Cerebellar cortex (tissue), 1 donor: ENCODE data around the gene KRT6A.
"Not testable (repeated sequence)": the region's sequence is repeated elsewhere in the genome, so short reads cannot be mapped to it uniquely, and the experiment has no call there.

Experiments used
- DNase-seq: peaks from one replicate; pipeline ENCODE4 v3.0.0-alpha.2; 2015; ENCODE audit warnings: low spot score

The KRT6A gene

DNA sequence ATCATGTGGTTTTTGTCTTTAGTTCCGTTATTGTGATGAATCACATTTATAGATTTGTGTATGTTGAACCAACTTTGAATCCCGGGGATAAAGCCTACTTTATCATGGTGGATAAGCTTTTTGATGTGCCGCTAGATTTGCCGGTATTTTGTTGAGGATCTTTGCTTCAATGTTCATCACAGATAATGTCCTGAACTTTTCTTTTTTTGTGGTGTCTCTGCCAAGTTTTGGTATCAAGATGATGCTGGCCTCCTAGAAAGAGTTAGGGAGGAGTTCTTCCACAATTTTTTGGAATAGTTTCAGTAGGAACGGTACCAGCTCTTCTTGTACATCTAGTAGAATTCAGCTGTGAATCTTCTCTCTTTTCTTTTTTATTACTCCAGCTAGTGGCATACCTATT is 34.2 kb downstream of the KRT6A start:
- no peak for DNase-seq

DNA sequence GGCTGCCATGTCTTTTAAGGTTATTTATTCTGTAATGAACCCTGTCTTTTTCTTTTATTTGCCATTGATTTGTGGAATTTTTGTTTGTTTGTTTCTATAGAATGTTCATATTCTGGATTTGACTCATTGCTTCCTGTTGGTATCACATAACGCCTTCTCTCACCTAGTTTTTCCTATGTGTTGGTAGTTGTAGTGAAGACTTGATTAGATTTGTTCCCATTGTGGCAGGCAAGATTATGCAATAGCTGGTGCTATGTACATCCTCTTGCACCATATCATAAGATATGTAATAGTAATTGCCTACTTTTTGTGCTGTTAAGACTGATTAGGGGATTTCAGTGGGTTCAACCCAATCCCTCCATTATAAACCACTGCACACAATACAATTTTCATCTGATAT is 37.2 kb downstream of the KRT6A start:
- DNase-seq = no peak

DNA sequence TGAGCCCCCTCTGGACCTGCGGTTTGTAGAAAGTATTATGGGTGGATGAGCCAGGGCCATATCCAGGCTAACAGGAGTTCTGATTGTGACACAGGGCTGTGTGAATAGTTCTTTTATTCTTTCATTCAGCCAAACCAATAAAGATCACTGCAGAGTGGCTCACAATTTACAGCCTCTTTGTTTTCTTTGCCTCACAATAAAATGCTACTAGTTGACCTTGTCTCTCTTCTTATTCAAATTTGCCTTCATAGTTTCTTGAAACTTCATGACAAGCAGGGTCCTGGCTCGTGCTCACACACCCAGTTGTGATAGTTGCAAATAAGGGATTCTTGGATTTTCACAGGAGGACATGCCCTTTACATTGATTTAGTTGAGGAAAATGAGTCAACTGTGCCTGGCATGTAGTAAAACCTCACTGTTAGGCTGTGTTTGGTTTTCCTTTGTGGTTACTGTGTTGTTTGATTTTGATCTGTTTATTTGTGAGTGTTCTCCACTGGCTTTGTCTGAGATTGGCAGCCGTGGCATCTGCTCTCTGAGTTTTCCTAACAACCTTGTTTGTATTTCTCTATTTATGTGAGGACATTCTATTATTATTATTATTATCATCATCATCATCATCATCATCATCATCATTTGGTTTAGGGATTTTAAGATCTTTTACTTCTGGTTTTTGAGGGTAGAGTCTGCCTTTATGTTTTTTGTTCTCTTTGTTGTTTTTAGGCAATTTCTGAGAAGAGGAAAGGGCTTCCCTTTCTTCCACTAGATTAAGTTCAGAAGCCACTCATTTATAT is 38.5 kb downstream of the KRT6A start:
- no peak for DNase-seq

DNA sequence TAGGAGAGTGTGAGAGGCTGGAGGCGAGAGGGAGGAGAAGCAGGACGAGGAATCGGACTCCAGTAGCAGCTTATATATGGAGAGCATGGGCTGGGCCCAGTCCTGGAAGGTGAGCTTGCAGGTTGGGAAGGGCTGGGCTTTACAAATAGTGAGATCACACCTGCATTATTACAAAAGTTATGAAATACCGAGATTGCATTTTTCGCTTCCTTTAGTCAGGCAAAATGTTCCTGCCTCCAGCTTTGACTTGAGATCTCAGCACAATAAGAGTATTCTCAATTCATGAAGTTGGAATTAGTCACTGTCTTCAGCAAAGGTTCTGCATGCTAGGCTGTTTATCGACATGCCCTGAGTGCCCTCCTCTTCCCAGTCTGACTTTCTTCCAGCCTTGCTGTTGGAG is 41.0 kb downstream of the KRT6A start, which contains the start of gene KRT6B:
Gene KRT6B (minus strand): TSS at position 46 of the 400 bp plus-strand sequence. CDS start 68 bp downstream, outside the sequence.
- no peak for DNase-seq

DNA sequence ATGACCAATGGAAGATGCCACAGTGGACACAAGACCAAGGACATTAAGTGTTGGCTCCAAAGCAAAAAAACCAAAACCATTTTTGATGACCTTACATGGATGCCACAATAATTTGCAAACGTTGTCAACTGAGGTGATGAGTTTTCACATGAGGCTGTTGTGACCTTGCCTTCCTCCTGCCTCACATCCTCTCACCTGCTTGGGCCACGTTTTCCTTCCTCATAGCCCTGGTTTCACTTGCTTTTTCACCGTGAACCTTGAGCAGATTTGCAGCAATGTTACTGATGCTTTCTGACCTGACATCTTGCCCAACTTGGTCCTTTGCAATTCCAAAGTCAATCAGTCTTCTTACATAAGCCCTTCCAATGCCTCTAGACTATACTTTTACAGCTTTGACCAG is 44.8 kb downstream of the KRT6A start:
- no peak for DNase-seq

DNA sequence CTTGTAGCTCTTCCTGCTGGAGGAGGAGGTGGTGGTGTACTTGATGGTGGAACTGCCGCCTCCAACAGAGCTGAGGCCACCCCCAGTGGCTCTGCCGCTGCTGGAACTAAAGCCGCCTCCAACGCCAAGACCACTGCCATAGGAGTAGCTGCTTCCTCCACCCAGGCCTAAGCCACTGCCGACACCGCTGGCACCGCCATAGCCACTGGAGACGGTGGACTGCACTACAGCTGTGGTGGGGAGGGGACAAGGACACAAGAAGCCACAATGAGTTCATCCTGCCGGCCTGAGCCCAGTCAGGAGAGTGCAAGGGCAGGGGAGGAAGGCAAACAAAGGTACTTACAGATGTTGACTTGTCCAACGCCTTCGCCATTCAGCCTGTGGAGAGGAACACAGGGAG is 45.9 kb downstream of the KRT6A start:
- DNase-seq = not testable (repeated sequence)

DNA sequence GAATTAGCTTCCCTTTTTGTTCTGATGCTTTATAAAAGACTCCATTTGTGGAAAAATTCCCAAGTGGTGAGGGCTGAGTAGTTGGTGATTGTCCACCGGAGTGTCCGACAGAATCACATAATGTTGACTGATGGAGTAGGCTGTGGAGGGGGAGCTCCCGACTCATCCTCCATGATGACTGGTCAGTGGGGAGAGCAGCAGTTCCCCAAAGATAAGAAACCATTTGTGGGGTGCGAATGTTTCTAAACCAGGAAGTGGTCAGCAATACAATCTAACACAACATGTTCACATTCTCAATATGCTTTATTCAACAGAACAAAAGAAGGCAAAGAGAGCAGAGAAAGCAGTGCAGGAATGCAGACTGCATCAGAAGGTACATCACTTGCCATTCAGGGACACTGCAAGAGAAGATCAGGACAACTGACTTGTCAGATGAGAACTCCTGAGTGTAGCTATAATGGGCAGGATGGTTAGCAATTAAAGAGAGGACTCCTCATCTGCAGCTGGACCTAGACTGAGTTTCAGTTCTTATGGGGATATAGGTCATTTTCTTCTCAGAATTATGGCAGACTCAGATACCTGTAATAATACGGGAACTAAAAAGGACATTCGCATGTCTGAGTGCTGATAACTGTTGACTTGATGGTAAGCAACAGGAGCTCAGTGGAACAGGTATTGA is 46.6 kb downstream of the KRT6A start:
- no peak for DNase-seq

DNA sequence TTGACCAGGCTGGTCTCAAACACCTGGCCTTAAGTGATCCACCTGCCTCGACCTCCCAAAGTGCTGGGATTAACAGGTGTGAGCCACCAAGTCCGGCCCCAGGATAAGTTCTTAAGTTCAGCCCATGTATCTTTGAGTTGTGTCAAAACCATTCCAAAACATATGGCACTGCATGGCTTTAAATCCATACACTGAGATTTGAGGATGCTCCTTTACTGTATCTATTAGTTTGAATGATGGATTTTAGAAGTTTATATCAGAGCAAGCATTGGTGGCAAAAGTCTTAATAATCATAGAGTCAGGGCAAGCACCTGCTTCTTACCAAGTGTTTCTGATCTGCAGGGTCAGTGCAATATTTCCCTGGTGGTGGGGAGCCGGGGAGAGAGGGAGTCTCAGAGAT is 47.2 kb downstream of the KRT6A start:
- DNase-seq = no peak

DNA sequence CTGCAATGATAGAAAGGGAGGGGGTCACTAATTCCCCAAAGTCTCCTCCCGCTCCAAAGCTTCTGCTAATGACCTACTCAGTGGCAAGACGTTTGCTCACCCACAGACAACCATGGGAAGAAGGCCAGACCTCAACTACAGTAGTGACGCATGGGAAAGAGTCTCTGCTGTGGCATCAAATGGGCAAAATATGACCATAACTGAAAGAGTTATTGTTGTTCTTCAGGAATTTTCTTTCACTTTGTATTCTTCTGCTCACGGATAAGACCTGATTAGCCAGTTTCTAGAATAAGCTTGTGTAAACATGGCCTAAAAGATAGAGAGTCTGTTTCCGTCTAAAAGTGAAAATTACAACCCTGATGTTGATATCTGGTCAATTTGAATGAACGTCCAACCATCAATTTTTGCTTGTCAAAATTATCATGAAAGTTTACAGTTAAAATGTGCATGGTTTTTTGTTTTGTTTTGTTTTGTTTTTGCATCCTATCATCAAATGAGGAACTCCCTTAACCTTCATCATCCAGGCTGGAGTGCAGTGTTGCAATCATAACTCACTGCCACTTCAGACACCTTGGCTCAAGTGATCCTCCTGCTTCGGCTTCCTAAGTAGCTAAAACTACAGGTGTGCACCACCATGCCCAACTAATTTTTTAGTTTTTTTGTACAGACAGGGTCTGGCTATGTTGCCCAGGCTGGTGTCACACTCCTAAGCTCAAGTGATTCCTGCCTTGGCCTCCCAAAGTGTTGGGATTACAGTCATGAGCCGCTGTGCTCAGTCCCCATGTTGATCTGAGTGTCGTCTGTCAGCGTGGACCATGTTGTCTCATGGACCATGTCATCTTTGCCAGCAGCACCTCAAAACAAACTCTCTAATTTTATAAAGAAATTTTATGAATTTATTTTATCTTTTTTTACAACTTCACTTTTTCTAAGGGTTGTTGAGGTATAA is 48.1 kb downstream of the KRT6A start:
- no peak for DNase-seq

DNA sequence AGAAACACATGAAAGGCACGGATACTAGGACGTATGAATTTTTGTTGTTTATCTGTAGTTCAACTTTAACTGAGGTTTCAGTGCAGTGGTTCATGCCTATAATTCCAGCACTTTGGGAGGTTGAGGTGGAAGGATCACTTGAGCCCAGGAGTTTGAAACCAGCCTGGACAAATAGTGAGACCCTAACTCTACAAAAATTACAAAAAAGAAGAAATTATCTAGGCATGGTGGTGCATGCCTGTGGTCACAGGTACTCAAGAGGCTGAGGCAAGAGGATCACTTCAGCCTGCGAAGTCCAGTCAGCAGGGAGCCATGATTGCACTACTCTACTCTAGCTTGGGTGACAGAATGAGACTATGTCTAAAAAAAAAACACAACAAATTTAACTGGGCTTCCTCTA is 49.1 kb downstream of the KRT6A start:
- DNase-seq = no peak

DNA sequence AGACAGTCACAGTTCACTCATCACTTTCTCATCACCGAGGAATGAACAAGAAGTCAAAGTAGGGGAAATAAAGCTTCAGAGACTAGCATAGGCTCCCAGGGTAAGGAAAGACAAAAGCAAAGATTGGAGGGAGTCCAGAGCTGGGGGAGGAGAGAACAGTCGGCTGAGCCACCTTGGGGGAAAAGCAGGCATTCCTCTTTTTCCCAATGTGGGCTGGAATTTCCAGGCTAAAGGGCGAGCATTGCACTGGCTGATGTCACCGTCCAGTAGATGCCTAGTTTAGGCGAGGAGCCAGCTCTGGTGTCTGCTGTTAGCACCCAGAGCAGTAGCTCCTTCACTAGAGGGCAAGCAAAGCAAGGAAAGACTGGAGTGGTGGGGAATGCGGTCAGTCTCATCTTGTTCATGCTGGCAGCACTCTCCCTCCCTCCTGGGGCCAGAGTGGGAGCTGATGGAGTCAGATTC is 50.4 kb downstream of the KRT6A start:
- DNase-seq = no peak

DNA sequence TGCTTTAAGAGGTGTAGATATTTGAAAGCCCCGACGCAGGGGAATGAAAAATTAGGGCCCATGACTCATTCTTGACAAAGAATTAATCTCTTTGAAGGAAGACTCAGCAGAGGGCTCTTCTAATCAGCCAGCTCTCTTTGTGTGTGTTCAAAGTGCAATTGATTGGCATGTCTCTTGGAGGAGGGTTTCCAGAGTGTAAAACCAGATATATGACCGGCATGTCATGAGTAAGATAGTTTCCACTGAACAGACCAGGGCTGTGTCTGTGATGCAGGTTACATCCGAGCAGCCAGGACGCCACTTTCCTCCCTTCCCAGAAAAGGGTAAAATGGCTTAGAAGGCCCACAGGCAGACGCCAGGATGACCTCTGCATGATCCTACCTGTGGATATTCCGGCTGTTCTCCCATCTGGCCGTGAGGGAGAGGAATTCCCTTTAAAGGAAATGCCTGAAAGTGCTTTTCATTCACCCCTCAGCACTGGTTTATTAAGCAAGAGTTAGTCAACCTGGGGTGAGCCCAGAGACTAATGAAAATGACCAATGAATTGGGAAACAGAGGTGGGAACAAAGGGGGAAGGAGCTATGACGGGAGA is 51.6 kb downstream of the KRT6A start:
- no peak for DNase-seq

DNA sequence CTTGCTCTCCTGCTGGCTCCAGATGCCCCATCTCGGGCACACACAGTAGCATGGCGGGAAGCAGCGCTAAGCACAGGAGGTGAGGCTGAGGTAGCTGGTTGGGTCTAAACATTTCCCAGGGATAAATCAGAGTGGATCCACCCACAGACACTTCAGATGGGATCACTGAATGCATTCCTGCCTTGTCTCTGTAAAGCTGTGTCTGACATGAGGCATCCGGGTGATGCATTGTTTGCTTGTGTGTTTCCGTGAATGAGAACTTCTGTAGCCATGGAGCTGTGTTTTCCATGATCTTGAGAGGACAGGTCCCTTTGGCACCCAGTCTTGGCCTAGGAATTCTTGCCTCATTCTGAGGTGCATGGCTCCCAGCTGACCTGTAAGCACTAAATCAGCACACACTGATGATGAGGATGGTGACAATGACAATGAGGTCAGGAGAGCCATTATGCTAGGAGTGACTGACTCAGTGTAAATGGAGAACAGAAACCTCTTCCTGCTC is 52.2 kb downstream of the KRT6A start:
- no peak for DNase-seq

DNA sequence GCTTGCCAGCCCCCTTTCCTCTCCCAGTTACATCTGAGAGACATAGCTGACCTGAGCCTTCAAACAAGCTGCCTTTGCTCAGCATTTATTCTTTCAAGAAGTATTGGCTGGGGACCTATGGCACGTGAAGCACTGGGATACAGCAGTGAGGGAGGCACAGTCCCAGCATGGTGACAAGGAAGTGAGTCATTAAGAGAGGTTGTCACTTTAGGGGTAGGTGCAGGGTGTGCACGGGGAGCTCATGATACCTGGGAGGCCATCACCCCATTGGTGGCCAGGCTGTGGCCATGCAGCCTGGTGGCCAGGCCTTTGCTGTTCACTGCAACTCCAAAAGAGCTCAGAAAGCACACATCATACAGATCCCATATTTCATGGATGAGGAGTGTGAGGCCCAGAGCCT is 53.2 kb downstream of the KRT6A start:
- DNase-seq = no peak

DNA sequence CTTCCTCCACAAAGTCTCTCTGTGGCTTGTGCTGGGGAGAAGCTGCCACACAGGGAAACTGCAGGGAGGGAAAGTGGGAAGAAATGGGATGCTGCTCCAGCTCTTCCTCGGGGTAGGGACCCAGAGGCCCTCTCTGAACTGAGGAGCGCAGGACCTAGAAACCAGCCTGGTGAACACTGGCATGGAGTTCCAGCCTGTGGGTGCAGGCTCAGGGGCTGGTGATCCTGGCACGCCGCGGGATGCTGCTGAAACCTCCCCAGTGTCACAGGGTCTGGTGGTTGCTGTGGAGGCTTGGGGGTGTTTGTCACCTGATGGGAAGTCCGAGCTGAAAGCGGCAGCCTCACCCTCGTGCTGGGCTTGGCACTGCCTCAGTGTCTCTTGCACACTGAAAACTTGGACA is 53.6 kb downstream of the KRT6A start:
- no peak for DNase-seq

DNA sequence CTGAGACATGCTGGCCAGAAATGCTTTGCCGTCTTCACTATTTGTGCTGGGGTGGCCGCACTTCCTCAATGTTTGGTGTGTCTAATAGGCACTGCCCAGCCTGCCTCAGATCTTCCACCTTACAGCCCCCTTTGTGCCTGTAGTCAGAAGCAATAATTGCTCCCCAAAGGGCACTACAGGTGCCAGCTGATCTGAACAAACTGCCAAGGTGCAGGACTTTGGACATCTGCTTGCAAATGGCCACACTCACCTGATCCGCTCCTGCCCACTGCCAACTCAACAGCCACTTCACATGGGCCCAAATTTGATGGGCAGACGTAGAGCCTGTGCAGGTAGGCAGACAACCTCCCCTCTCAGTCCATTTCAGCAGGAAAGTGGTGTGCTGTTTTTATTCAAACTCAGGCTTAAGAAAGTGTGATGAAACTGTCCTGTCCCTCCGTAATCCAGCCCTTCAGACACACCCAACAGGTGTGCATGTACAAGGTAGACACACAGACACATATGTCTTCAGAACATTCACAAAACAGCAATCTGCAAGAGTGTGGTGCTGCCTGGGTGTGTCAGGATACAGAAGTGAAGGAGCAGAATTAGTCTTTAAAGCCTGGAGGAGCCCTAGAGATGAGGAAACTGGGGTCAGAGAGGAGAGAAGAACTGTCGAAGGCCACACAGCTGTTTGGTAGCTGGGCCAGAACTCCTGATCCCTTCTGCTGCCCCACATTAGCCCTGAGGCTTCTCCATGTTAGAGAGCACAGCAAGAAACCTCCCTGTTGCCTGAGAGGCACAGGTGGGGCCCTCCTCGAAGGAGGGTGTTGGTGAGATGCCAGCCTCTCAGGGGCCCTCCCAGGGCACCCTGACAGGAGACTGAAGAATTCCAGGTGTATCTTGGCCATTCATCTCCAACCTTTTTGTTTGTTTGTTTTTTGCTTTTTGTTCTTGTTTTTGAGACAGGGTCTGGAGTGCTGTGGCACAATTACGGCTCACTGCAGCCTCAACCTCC is 54.5 kb downstream of the KRT6A start:
- no peak for DNase-seq

DNA sequence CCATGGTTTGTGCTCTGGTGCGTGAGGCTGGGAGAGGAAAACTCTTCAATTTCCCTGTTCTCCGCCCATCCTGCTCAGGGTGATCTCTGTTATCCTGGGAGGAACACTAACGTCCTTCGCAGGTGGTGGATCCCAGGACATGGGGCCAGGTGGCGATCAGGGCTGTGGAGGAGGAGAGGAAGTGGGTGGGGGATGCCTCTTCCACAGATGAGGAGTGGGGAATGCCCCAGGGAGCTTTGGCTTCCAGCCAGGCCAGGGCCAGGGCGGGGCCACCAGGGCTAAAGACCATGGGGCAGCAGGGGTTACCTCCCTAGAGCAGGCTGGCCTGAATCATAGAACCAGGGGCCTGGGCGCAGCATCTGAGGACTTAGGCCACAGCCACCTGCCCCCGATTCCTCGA is 55.5 kb downstream of the KRT6A start:
- no peak for DNase-seq
